ENCODE data around the gene SRSF7.
"Not testable (repeated sequence)": the region's sequence is repeated elsewhere in the genome, so short reads cannot be mapped to it uniquely, and the experiment has no call there.

Gene SRSF7

GRCh38 chr2:38792751-38793150 is 41.6 kb upstream of the SRSF7 start:
- TF ChIP-seq ZNF70 (CRISPR knock-in tag; IDR thresholded peaks at IDR 0.05) (no peak), OSR1 (CRISPR knock-in tag; IDR thresholded peaks at IDR 0.05) (no peak), GLIS3 (CRISPR knock-in tag; IDR thresholded peaks at IDR 0.05) (no peak), POU6F1 (CRISPR knock-in tag; IDR thresholded peaks at IDR 0.05; ENCODE audit: borderline replicate concordance, low read depth) (no peak), TSHZ2 (CRISPR knock-in tag; IDR thresholded peaks at IDR 0.05) (no peak), ISL1 (CRISPR knock-in tag; IDR thresholded peaks at IDR 0.05) (no peak), ZC3H10 (CRISPR knock-in tag; IDR thresholded peaks at IDR 0.05) (no peak), PATZ1 (CRISPR knock-in tag; IDR thresholded peaks at IDR 0.05; ENCODE audit: borderline replicate concordance) (no peak), CSRNP3 (CRISPR knock-in tag; IDR thresholded peaks at IDR 0.05) (no peak), CSDC2 (CRISPR knock-in tag; IDR thresholded peaks at IDR 0.05) (no peak), RARB (CRISPR knock-in tag; IDR thresholded peaks at IDR 0.05) (no peak)
- no peak for ATAC-seq

GRCh38 chr2:38792321-38792720 is 41.2 kb upstream of the SRSF7 start:
- not testable (repeated sequence) for ATAC-seq

GRCh38 chr2:38791744-38792143 is 40.6 kb upstream of the SRSF7 start:
- no peak for TF ChIP-seq CSDC2 (CRISPR knock-in tag; IDR thresholded peaks at IDR 0.05)
- TF ChIP-seq TCF4 (CRISPR knock-in tag; IDR thresholded peaks at IDR 0.05; ENCODE audit: borderline replicate concordance): no peak
- no peak for TF ChIP-seq SNAI2 (CRISPR knock-in tag; IDR thresholded peaks at IDR 0.05)
- no peak for TF ChIP-seq ARNTL (CRISPR knock-in tag; IDR thresholded peaks at IDR 0.05; ENCODE audit: borderline replicate concordance, low read depth)
- no peak for TF ChIP-seq ZNF70 (CRISPR knock-in tag; IDR thresholded peaks at IDR 0.05)
- TF ChIP-seq ZFP3 (CRISPR knock-in tag; IDR thresholded peaks at IDR 0.05): no peak
- no peak for TF ChIP-seq RARB (CRISPR knock-in tag; IDR thresholded peaks at IDR 0.05)
- no peak for TF ChIP-seq BACH2 (CRISPR knock-in tag; IDR thresholded peaks at IDR 0.05; ENCODE audit: borderline replicate concordance)
- no peak for TF ChIP-seq CREB5 (CRISPR knock-in tag; IDR thresholded peaks at IDR 0.05; ENCODE audit: low read depth)
- TF ChIP-seq ZNF8 (CRISPR knock-in tag; IDR thresholded peaks at IDR 0.05): no peak
- TF ChIP-seq POU6F1 (CRISPR knock-in tag; IDR thresholded peaks at IDR 0.05; ENCODE audit: borderline replicate concordance, low read depth): no peak
- TF ChIP-seq ZC3H10 (CRISPR knock-in tag; IDR thresholded peaks at IDR 0.05): no peak
- TF ChIP-seq GLIS3 (CRISPR knock-in tag; IDR thresholded peaks at IDR 0.05): no peak
- no peak for TF ChIP-seq TOX (CRISPR knock-in tag; IDR thresholded peaks at IDR 0.05; ENCODE audit: borderline replicate concordance)
- no peak for TF ChIP-seq ZNF565 (CRISPR knock-in tag; conservative IDR thresholded peaks at IDR 0.05; ENCODE audit: low read depth)
- no peak for TF ChIP-seq ZFP30 (CRISPR knock-in tag; IDR thresholded peaks at IDR 0.05)
- TF ChIP-seq PATZ1 (CRISPR knock-in tag; IDR thresholded peaks at IDR 0.05; ENCODE audit: borderline replicate concordance): no peak
- ATAC-seq: no peak

Data from SK-N-SH treated with all-trans-retinoic acid at 6 μM for 48 hours (cell line).